HCT116 (cell line): ENCODE measurements around the gene FAR2. TPM values are rescaled to one million over a fixed set of nuclear protein-coding genes. Genes with fewer than 3 reads are reported as not detected.

Experiments
- ATAC-seq: fragments of 200-7000 bp; cut with Tn5 transposase; 2 replicates; pipeline ENCODE4 v1.9.1; 2020; ENCODE audit warnings: mild to moderate bottlenecking, moderate library complexity
- BruUV-seq: library from RNA; stranded (reverse); fragments of 400-500 nt; replicated peaks from 2 replicates; lab custom pipeline; 2021; lab: Mats Ljungman, UMichigan
- CTCF ChIA-PET: fragments of 300-600 bp; sonication (Branson Sonifier 250); formaldehyde crosslinking; loops from one replicate; lab custom pipeline; 2021; ENCODE audit warnings: antibody characterized with exemption; lab: Charles Lee
- POLR2A ChIA-PET: fragments of 300-600, 350-600 bp; sonication (Branson Sonifier 250); formaldehyde crosslinking; loops from one replicate; lab custom pipeline; 2021; ENCODE audit warnings: antibody characterized with exemption; lab: Charles Lee
- RAD21 ChIA-PET, 2 experiments: fragments of 300-600 bp; sonication (Branson Sonifier 250); formaldehyde crosslinking; loops; one replicate each; lab custom pipeline; 2023; ENCODE audit warnings: low total read pairs in 2 of 2; ENCODE audit not compliant: uncharacterized antibody in 2 of 2, unreplicated experiment in 2 of 2, low non-redundant PET in 1 of 2; lab: Charles Lee
- DNase-seq: peaks from one replicate; pipeline ENCODE4 v3.0.0-alpha.2; 2010; ENCODE audit warnings: low read depth, low spot score
- H2AFZ ChIP-seq: fragments of 200-600 bp; shearing (Covaris generic), sonication (generic); 2 replicates; pipeline ENCODE4 v1.6.1; 2017; ENCODE audit warnings: low read depth, mixed run types, mixed read lengths, antibody characterized with exemption, low read length; ENCODE audit not compliant: poor library complexity, severe bottlenecking
- H3K27ac ChIP-seq: 2 replicates; pipeline ENCODE4 v1.5.1; 2012; ENCODE audit warnings: low read depth, low read length
- H3K27me3 ChIP-seq: fragments of 200-600 bp; sonication (generic); 2 replicates; pipeline ENCODE4 v1.6.1; 2016; ENCODE audit warnings: mixed run types, low read length, mixed read lengths; ENCODE audit not compliant: insufficient read depth
- H3K36me3 ChIP-seq, 2 experiments: fragments of 200-500 bp in 1 of 2; fragments of 200-600 bp in 1 of 2; sonication (Bioruptor generic) in 1 of 2; sonication (generic) in 1 of 2; 2 replicates each; pipeline versions ENCODE4 v1.5.1 to v1.6.1; 2014 to 2016; ENCODE audit warnings: low read length in 2 of 2, inconsistent platforms in 1 of 2, mixed read lengths in 1 of 2, mixed run types in 1 of 2; ENCODE audit not compliant: insufficient read depth in 2 of 2, control insufficient read depth in 1 of 2
- H3K4me1 ChIP-seq, 2 experiments: fragments of 200-600 bp in 1 of 2; sonication (generic) in 1 of 2; 2 replicates each; pipeline versions ENCODE4 v1.5.1 to v1.6.1; 2012 to 2017; ENCODE audit warnings: low read length in 2 of 2, inconsistent platforms in 1 of 2, mild to moderate bottlenecking in 1 of 2, mixed read lengths in 1 of 2, mixed run types in 1 of 2, moderate library complexity in 1 of 2; ENCODE audit not compliant: insufficient read depth in 2 of 2, control insufficient read depth in 1 of 2
- H3K4me2 ChIP-seq: fragments of 200-600 bp; sonication (generic); 2 replicates; pipeline ENCODE4 v1.6.1; 2017; ENCODE audit warnings: mixed run types, low read length, mixed read lengths
- H3K4me3 ChIP-seq, 2 experiments: fragments of 200-600 bp in 1 of 2; sonication (generic) in 1 of 2; replicated peaks in 1 of 2; 2 replicates each; pipeline ENCODE4 v1.5.1; 2011 to 2016; ENCODE audit warnings: low read length in 2 of 2, control low read depth in 1 of 2, low read depth in 1 of 2, mild to moderate bottlenecking in 1 of 2, mixed read lengths in 1 of 2, mixed run types in 1 of 2
- H3K79me2 ChIP-seq: fragments of 200-600 bp; sonication (generic); 2 replicates; pipeline ENCODE4 v1.6.1; 2017; ENCODE audit warnings: mild to moderate bottlenecking, mixed run types, low read length, moderate library complexity, mixed read lengths; ENCODE audit not compliant: insufficient read depth
- H3K9ac ChIP-seq: fragments of 200-600 bp; sonication (generic); 2 replicates; pipeline ENCODE4 v1.6.1; 2016; ENCODE audit warnings: low read length, mixed read lengths
- H3K9me2 ChIP-seq: fragments of 200-600 bp; sonication (generic), shearing (Covaris generic); 2 replicates; pipeline ENCODE4 v1.6.1; 2017; ENCODE audit warnings: mixed run types, mild to moderate bottlenecking, moderate library complexity; ENCODE audit not compliant: insufficient read depth
- H3K9me3 ChIP-seq, 2 experiments: fragments of 200-500 bp in 1 of 2; fragments of 200-600 bp in 1 of 2; sonication (Bioruptor generic) in 1 of 2; sonication (generic) in 1 of 2; 2 replicates each; pipeline ENCODE4 v1.6.1; 2014 to 2017; ENCODE audit warnings: low read length in 2 of 2, mixed read lengths in 2 of 2, inconsistent platforms in 1 of 2, low read depth in 1 of 2, mild to moderate bottlenecking in 1 of 2, mixed run types in 1 of 2, moderate library complexity in 1 of 2; ENCODE audit not compliant: control insufficient read depth in 1 of 2, insufficient read depth in 1 of 2
- H4K20me1 ChIP-seq: fragments of 200-600 bp; sonication (generic), shearing (Covaris generic); 2 replicates; pipeline ENCODE4 v1.6.1; 2017; ENCODE audit warnings: mixed run types, mild to moderate bottlenecking, moderate library complexity; ENCODE audit not compliant: insufficient read depth
- CBX3 ChIP-seq: IDR thresholded peaks from 2 replicates; pipeline ENCODE4 v1.6.1; 2012; ENCODE audit warnings: low read depth
- CEBPB ChIP-seq: IDR thresholded peaks from 2 replicates; pipeline ENCODE4 v1.6.1; 2012; ENCODE audit warnings: low read depth
- ELF1 ChIP-seq: IDR thresholded peaks from 2 replicates; pipeline ENCODE4 v1.6.1; 2012; ENCODE audit warnings: low read depth, borderline replicate concordance
- FOSL1 ChIP-seq: IDR thresholded peaks from 2 replicates; pipeline ENCODE4 v1.6.1; 2012; ENCODE audit warnings: low read depth
- JUND ChIP-seq: IDR thresholded peaks from 2 replicates; pipeline ENCODE4 v1.6.1; 2012
- POLR2A ChIP-seq: IDR thresholded peaks from 2 replicates; pipeline ENCODE4 v1.7.0; 2011; ENCODE audit warnings: borderline replicate concordance; ENCODE audit not compliant: insufficient read depth, insufficient read length; ENCODE audit errors: extremely low read depth
- POLR2AphosphoS5 ChIP-seq: IDR thresholded peaks from 2 replicates; pipeline ENCODE4 v1.6.1; 2011; ENCODE audit warnings: mild to moderate bottlenecking, low read depth, low read length, moderate library complexity
- RAD21 ChIP-seq: IDR thresholded peaks from 2 replicates; pipeline ENCODE4 v1.6.1; 2012; ENCODE audit warnings: low read depth, mild to moderate bottlenecking
- SIN3A ChIP-seq: IDR thresholded peaks from 2 replicates; pipeline ENCODE4 v1.6.1; 2012; ENCODE audit warnings: low read depth
- SP1 ChIP-seq: IDR thresholded peaks from 2 replicates; pipeline ENCODE4 v1.6.1; 2012; ENCODE audit warnings: low read depth
- SRF ChIP-seq: IDR thresholded peaks from 2 replicates; pipeline ENCODE4 v1.6.1; 2012; ENCODE audit warnings: low read depth
- TCF7L2 ChIP-seq: IDR thresholded peaks from 2 replicates; pipeline ENCODE4 v1.7.0; 2011; ENCODE audit warnings: borderline replicate concordance, inconsistent platforms; ENCODE audit not compliant: insufficient read depth, insufficient read length; ENCODE audit errors: extremely low read depth
- YY1 ChIP-seq: IDR thresholded peaks from 2 replicates; pipeline ENCODE4 v1.6.1; 2011; ENCODE audit warnings: low read length, low read depth, moderate library complexity, mild to moderate bottlenecking; ENCODE audit not compliant: insufficient replicate concordance; ENCODE audit errors: extremely low read depth
- ZFX ChIP-seq: fragments of 450-650 bp; IDR thresholded peaks from 2 replicates; pipeline ENCODE4 v1.6.1; 2017
- ZNF274 ChIP-seq: fragments of 200-500 bp; sonication (Bioruptor generic); IDR thresholded peaks from 2 replicates; pipeline ENCODE4 v1.6.1; 2014; ENCODE audit warnings: mild to moderate bottlenecking, low read depth, low read length, inconsistent platforms
- intact Hi-C: fragments of 100-400 bp; cut with micrococcal nuclease; formaldehyde crosslinking; loops from 2 replicates; pipeline ENCODE4 v1.10.0; 2022
- total RNA-seq: library from RNA; stranded (reverse); gene quantifications from one replicate; pipeline ENCODE4 v1.2.1, GENCODE V29; 2021; ENCODE audit not compliant: unreplicated experiment
- TF ChIP-seq, protein P1 (sequence below): IDR thresholded peaks from 2 replicates; pipeline ENCODE4 v1.6.1; 2012; ENCODE audit warnings: low read depth
- TF ChIP-seq, protein P2 (sequence below): IDR thresholded peaks from 2 replicates; pipeline ENCODE4 v1.6.1; 2012
- TF ChIP-seq, protein P3 (sequence below): IDR thresholded peaks from 2 replicates; pipeline ENCODE4 v1.6.1; 2011; ENCODE audit warnings: mild to moderate bottlenecking, low read length, moderate library complexity; ENCODE audit not compliant: insufficient replicate concordance; ENCODE audit errors: extremely low read depth

Gene FAR2
- total RNA-seq, 1 experiment from 2014 or later = 9.7 TPM

DNA sequence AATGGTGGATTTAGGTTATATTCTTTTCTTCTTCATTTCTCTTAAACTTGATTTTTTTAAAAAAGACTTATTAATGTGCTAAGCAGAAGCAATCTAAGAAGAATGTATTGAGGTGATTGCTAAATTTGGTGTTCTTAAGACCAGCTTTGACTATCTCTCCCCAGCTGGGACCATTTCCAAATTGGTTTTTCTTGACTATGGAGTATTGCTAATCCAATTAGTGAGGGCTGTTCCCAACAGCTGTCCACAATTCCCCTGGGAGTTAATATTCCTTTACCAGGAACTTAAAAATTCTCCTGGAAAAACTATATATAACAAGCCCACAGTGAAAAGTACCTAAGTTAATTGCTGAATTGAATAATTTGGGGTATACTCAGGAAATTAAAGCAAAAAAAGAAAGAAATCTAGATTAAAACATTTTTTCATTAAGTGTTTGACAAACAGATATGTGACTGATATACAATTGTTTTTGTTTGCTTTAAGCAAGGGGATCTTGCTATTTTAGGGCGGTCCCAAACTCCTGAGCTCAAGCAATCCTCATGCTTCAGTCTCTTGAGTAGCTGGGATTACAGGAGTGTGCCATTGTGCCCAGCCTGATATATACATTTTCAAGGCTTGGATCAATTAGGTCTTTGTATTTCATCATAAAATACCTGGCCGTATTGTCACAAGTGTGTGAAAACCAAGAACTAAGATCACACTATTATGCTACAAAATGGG, 105.0 kb downstream of the FAR2 start (continued):
- TF ChIP-seq, protein P1, sequence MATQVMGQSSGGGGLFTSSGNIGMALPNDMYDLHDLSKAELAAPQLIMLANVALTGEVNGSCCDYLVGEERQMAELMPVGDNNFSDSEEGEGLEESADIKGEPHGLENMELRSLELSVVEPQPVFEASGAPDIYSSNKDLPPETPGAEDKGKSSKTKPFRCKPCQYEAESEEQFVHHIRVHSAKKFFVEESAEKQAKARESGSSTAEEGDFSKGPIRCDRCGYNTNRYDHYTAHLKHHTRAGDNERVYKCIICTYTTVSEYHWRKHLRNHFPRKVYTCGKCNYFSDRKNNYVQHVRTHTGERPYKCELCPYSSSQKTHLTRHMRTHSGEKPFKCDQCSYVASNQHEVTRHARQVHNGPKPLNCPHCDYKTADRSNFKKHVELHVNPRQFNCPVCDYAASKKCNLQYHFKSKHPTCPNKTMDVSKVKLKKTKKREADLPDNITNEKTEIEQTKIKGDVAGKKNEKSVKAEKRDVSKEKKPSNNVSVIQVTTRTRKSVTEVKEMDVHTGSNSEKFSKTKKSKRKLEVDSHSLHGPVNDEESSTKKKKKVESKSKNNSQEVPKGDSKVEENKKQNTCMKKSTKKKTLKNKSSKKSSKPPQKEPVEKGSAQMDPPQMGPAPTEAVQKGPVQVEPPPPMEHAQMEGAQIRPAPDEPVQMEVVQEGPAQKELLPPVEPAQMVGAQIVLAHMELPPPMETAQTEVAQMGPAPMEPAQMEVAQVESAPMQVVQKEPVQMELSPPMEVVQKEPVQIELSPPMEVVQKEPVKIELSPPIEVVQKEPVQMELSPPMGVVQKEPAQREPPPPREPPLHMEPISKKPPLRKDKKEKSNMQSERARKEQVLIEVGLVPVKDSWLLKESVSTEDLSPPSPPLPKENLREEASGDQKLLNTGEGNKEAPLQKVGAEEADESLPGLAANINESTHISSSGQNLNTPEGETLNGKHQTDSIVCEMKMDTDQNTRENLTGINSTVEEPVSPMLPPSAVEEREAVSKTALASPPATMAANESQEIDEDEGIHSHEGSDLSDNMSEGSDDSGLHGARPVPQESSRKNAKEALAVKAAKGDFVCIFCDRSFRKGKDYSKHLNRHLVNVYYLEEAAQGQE = no peak
- TF ChIP-seq, protein P2, sequence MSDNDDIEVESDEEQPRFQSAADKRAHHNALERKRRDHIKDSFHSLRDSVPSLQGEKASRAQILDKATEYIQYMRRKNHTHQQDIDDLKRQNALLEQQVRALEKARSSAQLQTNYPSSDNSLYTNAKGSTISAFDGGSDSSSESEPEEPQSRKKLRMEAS = no peak
- TF ChIP-seq SRF (no peak), SP1 (no peak), YY1 (no peak), SIN3A (no peak), POLR2A (no peak)

DNA sequence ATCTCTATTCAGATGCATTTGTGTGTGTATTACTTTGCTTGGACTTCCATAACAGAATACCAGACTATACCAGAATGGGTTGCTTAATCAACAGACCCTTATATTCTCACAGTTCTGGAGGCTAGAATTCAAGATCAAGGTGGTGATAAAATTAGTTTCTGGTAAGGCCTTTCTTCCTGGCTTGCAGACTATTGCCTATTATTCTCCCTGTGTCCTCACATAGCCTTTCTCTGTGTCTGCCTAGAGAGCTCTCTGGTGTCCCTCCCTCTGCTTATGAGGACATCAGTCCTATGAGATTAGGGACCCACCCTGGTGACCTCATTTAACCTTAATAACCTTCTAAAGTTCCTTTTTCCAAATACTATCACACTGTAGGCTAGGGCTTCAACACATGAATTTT, 106.0 kb downstream of the FAR2 start:
- ATAC-seq = no peak
- ChIA-PET POLR2A (no interaction called here), RAD21 (no interaction called here), CTCF (no interaction called here)
- intact Hi-C loops = no loop called here
- Histone ChIP-seq H3K4me1 (no peaks in the 10 kb centered on the region), H3K79me2 (no peaks in the 10 kb centered on the region), H2AFZ (no peak overlapping the region), H3K4me3 (no peak overlapping the region), H3K9me3 (no peaks in the 10 kb centered on the region), H4K20me1 (no peaks in the 10 kb centered on the region), H3K4me2 (no peak overlapping the region), H3K27me3 (no peaks in the 10 kb centered on the region), H3K9ac (no peak overlapping the region), H3K36me3 (no peaks in the 10 kb centered on the region), H3K9me2 (no peaks in the 10 kb centered on the region), H3K27ac (no peak overlapping the region)
- BruUV-seq = no TSS peak
- no peak for DNase-seq
- no peak for TF ChIP-seq JUND
- no peak for TF ChIP-seq TCF7L2
- no peak for TF ChIP-seq CBX3
- no peak for TF ChIP-seq YY1
- no peak for TF ChIP-seq SRF
- TF ChIP-seq POLR2AphosphoS5 = no peak
- no peak for TF ChIP-seq FOSL1
- TF ChIP-seq SP1 = no peak
- TF ChIP-seq RAD21 = no peak
- no peak for TF ChIP-seq ZNF274
- no peak for TF ChIP-seq ELF1
- no peak for TF ChIP-seq CEBPB
- TF ChIP-seq, protein P3, sequence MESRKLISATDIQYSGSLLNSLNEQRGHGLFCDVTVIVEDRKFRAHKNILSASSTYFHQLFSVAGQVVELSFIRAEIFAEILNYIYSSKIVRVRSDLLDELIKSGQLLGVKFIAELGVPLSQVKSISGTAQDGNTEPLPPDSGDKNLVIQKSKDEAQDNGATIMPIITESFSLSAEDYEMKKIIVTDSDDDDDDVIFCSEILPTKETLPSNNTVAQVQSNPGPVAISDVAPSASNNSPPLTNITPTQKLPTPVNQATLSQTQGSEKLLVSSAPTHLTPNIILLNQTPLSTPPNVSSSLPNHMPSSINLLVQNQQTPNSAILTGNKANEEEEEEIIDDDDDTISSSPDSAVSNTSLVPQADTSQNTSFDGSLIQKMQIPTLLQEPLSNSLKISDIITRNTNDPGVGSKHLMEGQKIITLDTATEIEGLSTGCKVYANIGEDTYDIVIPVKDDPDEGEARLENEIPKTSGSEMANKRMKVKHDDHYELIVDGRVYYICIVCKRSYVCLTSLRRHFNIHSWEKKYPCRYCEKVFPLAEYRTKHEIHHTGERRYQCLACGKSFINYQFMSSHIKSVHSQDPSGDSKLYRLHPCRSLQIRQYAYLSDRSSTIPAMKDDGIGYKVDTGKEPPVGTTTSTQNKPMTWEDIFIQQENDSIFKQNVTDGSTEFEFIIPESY = no peak
- TF ChIP-seq ZFX = no peak
- no peak for TF ChIP-seq SIN3A
- no peak for TF ChIP-seq POLR2A
